ENCODE data around the gene TOP3B. TPM values are rescaled to one million over a fixed set of nuclear protein-coding genes. Genes with fewer than 3 reads are reported as not detected.

The TOP3B gene
- polyA plus RNA-seq, 3 donors: 9.0 to 31.9 (median 9.5) TPM

DNA sequence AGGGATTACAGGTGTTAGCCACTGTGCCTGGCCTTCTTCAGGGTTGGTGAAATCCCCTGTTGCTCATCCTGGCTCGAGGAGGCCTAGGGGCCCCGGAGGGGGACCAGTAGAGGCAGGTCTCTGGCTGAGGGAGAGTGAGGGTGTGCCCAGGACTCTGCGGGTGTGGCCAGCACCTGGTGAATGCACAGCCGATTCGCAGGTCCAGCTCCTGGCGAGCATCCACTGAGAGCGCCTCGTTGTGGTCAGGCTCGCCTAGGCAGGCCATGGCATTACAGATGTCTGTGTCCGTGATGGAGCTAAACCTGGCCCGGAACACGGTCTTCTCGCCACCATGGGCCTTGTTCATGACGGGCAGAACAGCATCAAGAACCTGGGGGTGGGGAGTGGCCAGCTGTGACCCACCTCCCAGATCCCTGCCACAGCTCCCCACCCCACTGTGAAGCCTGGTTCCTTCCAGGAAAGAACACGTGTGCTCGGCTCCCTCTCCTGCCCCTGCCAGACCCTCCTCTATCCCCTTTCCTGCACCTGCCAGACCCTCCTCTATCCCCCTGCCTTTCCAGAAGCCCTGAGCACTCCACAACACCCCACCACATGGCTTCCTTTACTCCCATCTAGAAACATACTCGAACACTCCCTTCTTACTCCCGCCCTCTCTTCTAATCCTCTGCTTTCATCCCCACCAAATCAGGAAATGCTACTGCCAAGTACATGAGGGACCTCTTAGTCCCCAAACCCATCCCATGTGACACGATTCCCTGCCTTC is 12.4 kb downstream of the TOP3B start:
- no peak for TF ChIP-seq CTCF (IDR thresholded peaks at IDR 0.05)
- no peaks in the 10 kb centered on the region for H3K27me3 ChIP-seq (ENCODE audit: control insufficient read depth in 2 of 2, insufficient read depth in 2 of 2, low read length in 2 of 2)
- no peaks in the 10 kb centered on the region for H3K79me2 ChIP-seq (ENCODE audit: insufficient read depth, low read length)
- no peaks in the 10 kb centered on the region for H3K4me1 ChIP-seq (ENCODE audit: control insufficient read depth in 1 of 2, insufficient read depth in 2 of 2, low read length in 2 of 2)
- H3K9me3 Mint-ChIP-seq: no peaks in the 10 kb centered on the region
- no peaks in the 10 kb centered on the region for H3K9me3 ChIP-seq (replicated peaks in 1 of 2; ENCODE audit: control insufficient read depth in 1 of 2, insufficient read depth in 1 of 2, low read length in 2 of 2)
- H3K9ac ChIP-seq (ENCODE audit: insufficient read depth, low read length, poor library complexity, severe bottlenecking): no peak overlapping the region
- H3K4me3 Mint-ChIP-seq: no peak overlapping the region
- no peak overlapping the region for H3K4me3 ChIP-seq (replicated peaks in 1 of 3; ENCODE audit: low read depth in 2 of 3, low read length in 3 of 3)
- peaks cover 80 to 94% of the 10 kb centered on the region in 2 donors for H3K36me3 Mint-ChIP-seq
- no peak overlapping the region for H2AFZ ChIP-seq (ENCODE audit: insufficient read depth, low read depth, low read length, poor library complexity, severe bottlenecking)
- WGBS (ENCODE audit: insufficient coverage): 98% methylated on average over 18 of the region's 19 CpGs
- intact Hi-C loops (cut with micrococcal nuclease): no loop called here
- peaks cover 91 to 99% of the 10 kb centered on the region in 2 donors for H3K36me3 ChIP-seq (replicated peaks in 1 of 2; ENCODE audit: control insufficient read depth in 1 of 2, insufficient read depth in 2 of 2, low read length in 2 of 2)
- peak overlapping the region in 1 of 7 donors; percentile 31 for H3K27ac Mint-ChIP-seq
- H3K27me3 Mint-ChIP-seq (ENCODE audit: low read depth in 3 of 3): no peaks in the 10 kb centered on the region
- no peak for DNase-seq
- H3K4me2 ChIP-seq (replicated peaks; ENCODE audit: extremely low read depth, low read length, poor library complexity, severe bottlenecking): no peak overlapping the region
- H4K20me1 ChIP-seq (ENCODE audit: insufficient read depth, low read length): peaks cover 14% of the 10 kb centered on the region
- H3K4me1 Mint-ChIP-seq: no peaks in the 10 kb centered on the region
- H3K27ac ChIP-seq (ENCODE audit: low read depth in 1 of 2, low read length in 2 of 2): no peak overlapping the region

GRCh38 chr22:21968452-21969129 is 14.0 kb downstream of the TOP3B start:
- no peak overlapping the region for H3K27ac ChIP-seq (ENCODE audit: low read depth in 1 of 2, low read length in 2 of 2)
- H4K20me1 ChIP-seq (ENCODE audit: insufficient read depth, low read length): peaks cover 13% of the 10 kb centered on the region
- H3K4me1 ChIP-seq (ENCODE audit: control insufficient read depth in 1 of 2, insufficient read depth in 2 of 2, low read length in 2 of 2): no peaks in the 10 kb centered on the region
- Mint-ChIP-seq H3K4me1 (no peaks in the 10 kb centered on the region), H3K27me3 (ENCODE audit: low read depth in 3 of 3) (no peaks in the 10 kb centered on the region), H3K36me3 (peaks cover 81 to 94% of the 10 kb centered on the region in 2 donors), H3K27ac (peak overlapping the region in 2 of 7 donors; percentile 1 to 18), H3K4me3 (no peak overlapping the region), H3K9me3 (no peaks in the 10 kb centered on the region)
- H2AFZ ChIP-seq (ENCODE audit: insufficient read depth, low read depth, low read length, poor library complexity, severe bottlenecking): no peak overlapping the region
- intact Hi-C loops (cut with micrococcal nuclease): no loop called here
- no CpG with 5 or more reads among the region's 5 CpGs for WGBS (ENCODE audit: insufficient coverage)
- no peaks in the 10 kb centered on the region for H3K79me2 ChIP-seq (ENCODE audit: insufficient read depth, low read length)
- peaks cover 91 to 99% of the 10 kb centered on the region in 2 donors for H3K36me3 ChIP-seq (replicated peaks in 1 of 2; ENCODE audit: control insufficient read depth in 1 of 2, insufficient read depth in 2 of 2, low read length in 2 of 2)
- H3K27me3 ChIP-seq (ENCODE audit: control insufficient read depth in 2 of 2, insufficient read depth in 2 of 2, low read length in 2 of 2): no peaks in the 10 kb centered on the region
- DNase-seq: no peak
- TF ChIP-seq CTCF (IDR thresholded peaks at IDR 0.05): no peak
- H3K9ac ChIP-seq (ENCODE audit: insufficient read depth, low read length, poor library complexity, severe bottlenecking): no peak overlapping the region
- no peak overlapping the region for H3K4me3 ChIP-seq (replicated peaks in 1 of 3; ENCODE audit: low read depth in 2 of 3, low read length in 3 of 3)
- H3K4me2 ChIP-seq (replicated peaks; ENCODE audit: extremely low read depth, low read length, poor library complexity, severe bottlenecking): no peak overlapping the region
- H3K9me3 ChIP-seq (replicated peaks in 1 of 2; ENCODE audit: control insufficient read depth in 1 of 2, insufficient read depth in 1 of 2, low read length in 2 of 2): no peaks in the 10 kb centered on the region
